NB4 (cell line): ENCODE results near the gene USP7.

ENCODE experiments used
- CTCF ChIP-seq: IDR thresholded peaks from one replicate; pipeline ENCODE4 v1.5.1; 2012; ENCODE audit warnings: low read depth, low read length
- POLR2A ChIP-seq: IDR thresholded peaks from 2 replicates; pipeline ENCODE4 v1.6.1; 2011; ENCODE audit warnings: mild to moderate bottlenecking; ENCODE audit not compliant: insufficient read length; ENCODE audit errors: extremely low read depth

- TF ChIP-seq CTCF (no peak), POLR2A (no peak)
Measured at GRCh38 chr16:8882041-8882617, 81.6 kb downstream of the USP7 start, which contains the start of gene LITAFD.
